Measurements from ENCODE around the gene ITPR2. TPM values are rescaled to one million over a fixed set of nuclear protein-coding genes. Genes with fewer than 3 reads are reported as not detected.

Gene ITPR2
- polyA plus RNA-seq, 1 donor, result 12.5 TPM

DNA sequence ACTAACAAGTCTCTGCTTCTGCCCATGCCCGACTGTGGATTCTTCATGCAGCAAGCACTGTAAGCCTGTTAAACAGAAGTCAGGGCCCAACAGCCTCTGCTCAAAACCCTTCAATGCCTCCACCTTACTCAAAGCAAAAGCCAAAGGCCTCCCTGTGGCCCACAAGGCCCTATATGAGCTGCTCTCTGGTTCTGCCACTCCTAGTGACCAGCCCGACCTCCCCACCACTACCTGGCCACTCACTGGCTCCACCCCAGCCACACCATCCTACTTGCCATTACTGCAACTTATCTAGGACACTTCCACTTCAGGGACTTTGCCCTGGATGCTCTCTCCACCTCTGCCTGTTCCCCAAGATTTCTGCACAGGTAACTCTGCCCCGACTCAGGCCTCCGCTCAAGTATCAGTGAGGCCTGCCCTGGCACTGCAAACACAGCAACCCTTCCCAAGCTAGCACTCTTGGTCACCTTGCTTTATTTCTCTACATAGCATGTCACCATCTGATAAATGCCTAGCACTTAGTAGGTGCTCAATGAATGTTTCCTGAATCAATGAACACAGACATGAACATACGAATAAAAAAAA lies 88.9 kb downstream of the ITPR2 start:
- Histone ChIP-seq H3K4me3 (ENCODE audit: low read length) (no peak overlapping the region), H3K27ac (ENCODE audit: low read length) (no peak overlapping the region), H3K27me3 (ENCODE audit: control insufficient read depth, insufficient read depth, low read length) (no peaks in the 10 kb centered on the region), H3K4me1 (ENCODE audit: control insufficient read depth, insufficient read depth, low read length) (no peaks in the 10 kb centered on the region), H3K9me3 (ENCODE audit: control insufficient read depth, low read depth, low read length) (no peaks in the 10 kb centered on the region), H3K36me3 (ENCODE audit: control insufficient read depth, insufficient read depth, low read length) (no peaks in the 10 kb centered on the region)
- peak; percentile 14 to 32 for DNase-seq
- WGBS (ENCODE audit: insufficient coverage, low lambda C conversion rate), result no CpG with 5 or more reads among the region's 5 CpGs

DNA sequence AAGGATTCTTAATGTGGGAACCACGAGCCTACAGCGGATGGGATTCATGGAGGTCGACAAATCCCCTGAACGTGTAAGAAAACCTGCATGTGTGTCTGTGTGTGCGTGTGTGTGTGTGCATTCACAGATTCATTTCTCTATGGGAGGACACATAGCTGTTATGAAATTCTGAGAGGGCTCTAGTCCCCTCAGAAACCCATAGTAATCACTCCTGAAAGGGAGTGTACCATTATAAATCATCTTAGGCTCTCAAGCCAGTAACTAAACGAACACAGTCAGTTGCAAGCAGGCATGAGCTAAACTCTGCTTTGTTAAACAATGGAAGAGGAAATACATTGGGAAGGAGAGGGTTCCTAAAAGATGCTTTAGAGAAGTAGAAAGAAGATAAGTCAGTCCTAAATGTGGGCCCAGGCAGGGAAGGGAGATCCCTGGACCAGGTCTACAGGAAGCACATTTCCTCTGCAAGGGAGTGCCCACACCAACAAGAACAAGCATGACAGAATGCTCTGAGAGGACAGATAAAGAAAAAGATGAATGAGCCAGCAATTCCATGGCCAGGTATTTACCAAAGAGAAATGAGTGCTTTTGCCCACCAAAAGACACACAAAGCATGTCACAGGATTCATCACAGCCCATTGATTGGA lies 91.3 kb downstream of the ITPR2 start:
- Histone ChIP-seq H3K27me3 (ENCODE audit: control insufficient read depth, insufficient read depth, low read length) (no peaks in the 10 kb centered on the region), H3K9me3 (ENCODE audit: control insufficient read depth, low read depth, low read length) (no peaks in the 10 kb centered on the region), H3K27ac (ENCODE audit: low read length) (no peak overlapping the region), H3K4me1 (ENCODE audit: control insufficient read depth, insufficient read depth, low read length) (no peaks in the 10 kb centered on the region), H3K4me3 (ENCODE audit: low read length) (no peak overlapping the region), H3K36me3 (ENCODE audit: control insufficient read depth, insufficient read depth, low read length) (no peaks in the 10 kb centered on the region)
- no peak for DNase-seq
- 80% methylated on average over 1 of the region's 6 CpGs for WGBS (ENCODE audit: insufficient coverage, low lambda C conversion rate)

DNA sequence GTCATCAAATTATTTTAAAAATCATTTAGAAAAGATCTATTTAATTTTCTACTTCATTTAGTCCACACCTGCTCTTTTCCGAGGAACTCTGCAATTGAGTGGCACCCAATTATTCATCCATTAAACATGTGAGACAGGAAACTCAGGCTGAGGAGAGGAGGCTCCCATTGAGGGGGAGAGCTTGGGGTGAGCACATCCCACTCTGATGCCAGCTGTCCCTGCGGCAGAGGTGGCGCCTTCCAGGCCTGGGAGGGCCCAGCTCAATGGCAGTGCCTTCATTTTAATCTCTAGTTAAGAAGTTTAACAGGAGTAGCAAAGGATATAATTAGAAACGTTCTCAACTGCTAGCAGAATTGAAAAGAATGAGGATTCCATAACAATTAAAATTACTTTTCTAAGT lies 92.0 kb downstream of the ITPR2 start:
- no peak for DNase-seq
- no CpG with 5 or more reads among the region's 4 CpGs for WGBS (ENCODE audit: insufficient coverage, low lambda C conversion rate)
- Histone ChIP-seq H3K27me3 (ENCODE audit: control insufficient read depth, insufficient read depth, low read length) (no peaks in the 10 kb centered on the region), H3K4me3 (ENCODE audit: low read length) (no peak overlapping the region), H3K4me1 (ENCODE audit: control insufficient read depth, insufficient read depth, low read length) (no peaks in the 10 kb centered on the region), H3K27ac (ENCODE audit: low read length) (no peak overlapping the region), H3K9me3 (ENCODE audit: control insufficient read depth, low read depth, low read length) (no peaks in the 10 kb centered on the region), H3K36me3 (ENCODE audit: control insufficient read depth, insufficient read depth, low read length) (no peaks in the 10 kb centered on the region)

DNA sequence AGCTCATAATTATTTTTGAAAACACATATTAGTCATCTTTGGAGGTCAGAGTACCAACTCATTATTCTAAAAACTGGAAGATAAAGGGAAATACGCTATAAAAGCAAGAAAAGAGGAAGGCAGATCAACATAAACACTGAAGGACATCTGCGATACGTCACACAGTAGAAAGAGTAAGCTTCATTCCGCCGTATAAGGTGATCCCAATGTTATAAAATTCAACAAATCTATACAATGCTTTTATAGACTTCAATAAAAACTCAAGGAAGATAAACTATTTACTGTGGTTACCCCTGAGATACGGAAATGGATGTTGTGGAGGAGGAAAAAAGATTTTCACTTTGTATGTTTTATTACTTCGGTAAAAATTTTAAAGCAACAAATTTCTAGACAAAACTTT lies 92.6 kb downstream of the ITPR2 start:
- H3K27ac ChIP-seq (ENCODE audit: low read length), result no peak overlapping the region
- no peak overlapping the region for H3K4me3 ChIP-seq (ENCODE audit: low read length)
- H3K27me3 ChIP-seq (ENCODE audit: control insufficient read depth, insufficient read depth, low read length), result no peaks in the 10 kb centered on the region
- no peak for DNase-seq
- no peaks in the 10 kb centered on the region for H3K4me1 ChIP-seq (ENCODE audit: control insufficient read depth, insufficient read depth, low read length)
- no peaks in the 10 kb centered on the region for H3K9me3 ChIP-seq (ENCODE audit: control insufficient read depth, low read depth, low read length)
- 93% methylated on average over 6 of the region's 7 CpGs for WGBS (ENCODE audit: insufficient coverage, low lambda C conversion rate)
- no peaks in the 10 kb centered on the region for H3K36me3 ChIP-seq (ENCODE audit: control insufficient read depth, insufficient read depth, low read length)

DNA sequence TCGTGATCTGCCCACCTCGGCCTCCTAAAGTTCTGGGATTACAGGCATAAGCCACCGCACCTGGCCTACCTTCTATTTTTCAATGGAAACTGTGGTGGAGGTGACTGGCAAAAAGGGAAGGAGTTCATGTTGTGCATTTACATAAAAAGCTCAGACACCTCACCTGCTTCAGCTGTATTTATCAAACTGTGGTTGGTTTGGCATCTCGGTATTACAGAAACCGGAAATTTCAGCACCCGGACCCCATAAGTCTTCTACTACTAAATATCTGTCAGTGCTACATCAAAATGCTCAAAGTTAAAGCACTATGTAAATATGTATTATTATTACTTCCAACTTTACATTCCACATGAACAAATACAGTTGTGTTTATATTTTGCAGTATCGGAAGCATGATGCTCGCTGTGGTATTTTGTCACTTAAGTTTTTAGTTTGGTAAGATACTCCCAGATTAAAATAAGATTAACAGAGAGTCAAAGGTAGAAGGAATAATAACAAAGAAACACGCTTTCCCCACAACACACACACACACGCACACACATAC lies 95.4 kb downstream of the ITPR2 start:
- Histone ChIP-seq H3K27ac (ENCODE audit: low read length) (no peak overlapping the region), H3K36me3 (ENCODE audit: control insufficient read depth, insufficient read depth, low read length) (no peaks in the 10 kb centered on the region), H3K4me1 (ENCODE audit: control insufficient read depth, insufficient read depth, low read length) (no peaks in the 10 kb centered on the region), H3K4me3 (ENCODE audit: low read length) (no peak overlapping the region), H3K9me3 (ENCODE audit: control insufficient read depth, low read depth, low read length) (no peaks in the 10 kb centered on the region), H3K27me3 (ENCODE audit: control insufficient read depth, insufficient read depth, low read length) (no peaks in the 10 kb centered on the region)
- WGBS (ENCODE audit: insufficient coverage, low lambda C conversion rate), result 85% methylated on average over 2 of the region's 10 CpGs
- DNase-seq, result no peak

DNA sequence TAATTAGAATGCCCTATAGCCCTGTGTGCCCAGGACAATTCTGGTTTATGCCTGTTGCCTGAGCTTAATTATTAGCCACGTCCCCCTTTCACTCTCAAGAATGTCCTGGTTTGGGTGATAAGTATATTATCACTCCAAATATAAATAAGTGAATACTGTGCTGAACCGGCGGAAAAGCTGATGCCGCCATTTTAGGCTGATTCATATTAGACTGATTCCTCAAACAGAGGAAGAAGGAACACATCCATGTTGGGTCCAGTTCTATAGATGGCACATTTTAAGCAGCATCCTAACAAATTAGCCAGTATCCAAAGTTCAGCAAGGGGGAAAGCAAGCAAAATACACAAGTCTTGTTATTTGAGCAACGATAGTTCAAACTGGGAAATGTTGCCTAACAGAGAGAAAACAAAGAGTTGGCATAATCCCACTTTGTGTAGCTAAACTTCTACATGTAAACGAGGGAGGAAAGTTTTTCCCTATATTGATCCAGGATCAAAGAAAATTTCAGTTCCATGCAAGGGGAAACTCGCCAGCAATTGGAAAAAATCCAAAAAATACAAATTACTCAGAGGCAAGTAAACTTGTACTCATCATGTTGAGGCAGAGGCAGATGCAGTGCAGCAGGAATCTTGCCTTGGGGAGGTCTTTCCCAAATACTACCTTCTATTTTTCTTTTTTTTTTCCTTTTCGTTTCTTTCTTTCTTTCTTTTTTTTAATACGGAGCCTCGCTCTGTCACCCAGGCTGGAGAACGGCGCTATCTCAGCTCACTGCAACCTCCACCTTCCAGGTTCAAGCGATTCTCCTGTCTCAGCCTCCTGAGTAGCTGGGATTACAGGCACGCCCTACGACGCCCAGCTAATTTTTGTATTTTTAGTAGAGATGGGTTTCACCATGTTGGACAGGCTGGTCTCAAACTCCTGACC lies 96.2 kb downstream of the ITPR2 start:
- Histone ChIP-seq H3K9me3 (ENCODE audit: control insufficient read depth, low read depth, low read length) (no peaks in the 10 kb centered on the region), H3K4me1 (ENCODE audit: control insufficient read depth, insufficient read depth, low read length) (no peaks in the 10 kb centered on the region), H3K27ac (ENCODE audit: low read length) (no peak overlapping the region), H3K27me3 (ENCODE audit: control insufficient read depth, insufficient read depth, low read length) (no peaks in the 10 kb centered on the region), H3K4me3 (ENCODE audit: low read length) (no peak overlapping the region), H3K36me3 (ENCODE audit: control insufficient read depth, insufficient read depth, low read length) (no peaks in the 10 kb centered on the region)
- WGBS (ENCODE audit: insufficient coverage, low lambda C conversion rate), result 91% methylated on average over 9 of the region's 16 CpGs
- no peak for DNase-seq

DNA sequence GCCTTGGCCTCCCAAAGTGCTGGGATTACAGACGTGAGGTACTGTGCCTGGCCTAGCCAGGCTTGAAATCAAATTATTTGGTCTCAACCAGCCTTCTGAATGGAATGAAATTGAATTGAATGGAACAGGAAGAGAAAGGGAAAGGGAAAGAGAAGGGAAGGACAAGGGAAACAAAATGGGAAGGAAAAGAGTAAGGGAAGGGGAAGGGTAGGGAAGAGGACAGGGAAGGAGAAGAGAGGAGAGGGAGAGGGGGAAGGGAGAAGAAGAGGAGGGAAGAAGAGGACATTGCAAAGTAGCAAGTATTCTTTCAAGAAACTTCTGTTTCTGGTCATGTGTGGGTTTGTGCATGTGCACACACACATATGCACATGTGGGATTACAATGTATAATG lies 97.8 kb downstream of the ITPR2 start:
- Histone ChIP-seq H3K9me3 (ENCODE audit: control insufficient read depth, low read depth, low read length) (no peaks in the 10 kb centered on the region), H3K4me3 (ENCODE audit: low read length) (no peak overlapping the region), H3K27ac (ENCODE audit: low read length) (no peak overlapping the region), H3K36me3 (ENCODE audit: control insufficient read depth, insufficient read depth, low read length) (no peaks in the 10 kb centered on the region), H3K4me1 (ENCODE audit: control insufficient read depth, insufficient read depth, low read length) (no peaks in the 10 kb centered on the region), H3K27me3 (ENCODE audit: control insufficient read depth, insufficient read depth, low read length) (no peaks in the 10 kb centered on the region)
- no CpG with 5 or more reads among the region's 1 CpG for WGBS (ENCODE audit: insufficient coverage, low lambda C conversion rate)
- no peak for DNase-seq

DNA sequence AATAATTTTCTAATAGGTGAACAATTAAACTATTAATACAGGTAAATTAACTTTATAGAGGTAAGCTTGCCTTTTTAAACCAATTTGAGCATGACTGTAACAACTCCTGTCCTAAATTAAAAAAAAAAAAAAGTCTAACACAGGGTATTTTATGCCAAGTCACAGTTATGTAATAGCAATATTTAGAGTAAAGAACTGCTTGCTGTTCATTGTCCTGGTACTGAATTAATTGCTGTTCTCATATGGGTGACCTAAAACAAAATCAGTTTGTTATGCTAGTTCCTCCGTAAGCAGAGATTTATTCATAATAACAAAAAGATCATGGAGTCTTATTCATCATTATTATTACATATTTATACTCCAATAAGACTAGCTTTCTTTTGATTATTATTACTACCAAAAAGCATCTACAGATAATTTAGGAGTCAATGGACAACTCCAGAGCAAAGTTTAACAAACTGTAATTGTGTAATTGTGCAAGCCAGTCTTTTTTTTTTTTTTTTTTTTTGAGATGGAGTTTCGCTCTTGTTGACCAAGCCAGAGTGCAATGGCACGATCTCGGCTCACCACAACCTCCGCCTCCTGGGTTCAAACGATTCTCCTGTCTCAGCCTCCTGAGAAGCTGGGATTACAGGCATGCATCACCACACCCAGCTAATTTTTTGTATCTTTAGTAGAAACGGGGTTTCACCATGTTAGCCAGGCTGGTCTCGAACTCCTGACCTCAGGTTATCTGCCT lies 98.3 kb downstream of the ITPR2 start:
- Histone ChIP-seq H3K4me3 (ENCODE audit: low read length) (no peak overlapping the region), H3K4me1 (ENCODE audit: control insufficient read depth, insufficient read depth, low read length) (no peaks in the 10 kb centered on the region), H3K27ac (ENCODE audit: low read length) (no peak overlapping the region), H3K27me3 (ENCODE audit: control insufficient read depth, insufficient read depth, low read length) (no peaks in the 10 kb centered on the region), H3K36me3 (ENCODE audit: control insufficient read depth, insufficient read depth, low read length) (no peaks in the 10 kb centered on the region), H3K9me3 (ENCODE audit: control insufficient read depth, low read depth, low read length) (no peaks in the 10 kb centered on the region)
- WGBS (ENCODE audit: insufficient coverage, low lambda C conversion rate), result 75% methylated on average over 1 of the region's 8 CpGs
- DNase-seq, result no peak

DNA sequence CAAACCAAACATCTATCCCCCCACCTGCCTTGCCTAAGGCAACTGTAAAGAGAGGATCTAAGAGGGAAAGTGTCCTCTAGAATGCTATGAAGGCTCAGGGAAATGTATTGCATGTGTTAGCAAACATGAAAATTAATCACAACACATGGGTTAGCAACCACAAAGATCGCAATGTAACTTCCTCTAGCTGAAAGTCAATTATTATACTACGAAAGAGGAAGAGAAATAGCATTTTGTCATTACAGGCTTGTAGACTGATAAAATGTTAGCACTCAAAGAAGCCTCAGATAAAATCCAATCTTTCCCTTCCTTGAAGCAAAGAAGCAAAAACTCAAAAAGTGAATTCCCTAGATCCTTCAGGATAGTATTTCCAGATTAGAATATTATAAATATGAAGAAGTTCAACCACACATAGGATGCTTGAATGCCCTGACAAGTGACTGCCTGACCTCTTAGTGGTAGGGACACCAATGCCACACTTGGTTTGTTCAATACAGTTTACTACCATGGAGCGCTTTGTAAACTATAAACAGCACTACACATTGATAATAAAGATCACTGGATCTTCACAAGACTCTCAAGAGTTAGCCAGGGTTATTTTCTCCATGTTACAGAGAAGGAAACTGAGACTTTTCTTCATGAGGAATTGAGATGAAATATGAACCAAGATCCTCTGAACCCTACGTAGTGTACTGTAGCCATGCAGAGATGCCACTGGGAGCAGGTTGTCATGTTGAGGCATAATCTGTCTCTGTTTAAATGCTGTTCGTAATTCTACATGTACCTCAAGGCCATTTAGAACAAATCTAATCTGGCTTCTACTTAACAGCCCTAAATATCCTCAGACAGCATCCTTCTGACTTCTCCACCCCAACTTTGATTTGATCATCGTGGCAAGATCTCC lies 100.7 kb downstream of the ITPR2 start:
- Histone ChIP-seq H3K36me3 (ENCODE audit: control insufficient read depth, insufficient read depth, low read length) (no peaks in the 10 kb centered on the region), H3K27ac (ENCODE audit: low read length) (no peak overlapping the region), H3K4me1 (ENCODE audit: control insufficient read depth, insufficient read depth, low read length) (no peaks in the 10 kb centered on the region), H3K27me3 (ENCODE audit: control insufficient read depth, insufficient read depth, low read length) (no peaks in the 10 kb centered on the region), H3K4me3 (ENCODE audit: low read length) (no peak overlapping the region), H3K9me3 (ENCODE audit: control insufficient read depth, low read depth, low read length) (no peaks in the 10 kb centered on the region)
- no peak for DNase-seq
- WGBS (ENCODE audit: insufficient coverage, low lambda C conversion rate), result 100% methylated on average over 2 of the region's 6 CpGs

Measured in large intestine (tissue), 3 donors.